ENCODE data around the gene CLTRN. TPM values are rescaled to one million over a fixed set of nuclear protein-coding genes. Genes with fewer than 3 reads are reported as not detected.
"Not testable (repeated sequence)": the region's sequence is repeated elsewhere in the genome, so short reads cannot be mapped to it uniquely, and the experiment has no call there.

CLTRN gene, protein sequence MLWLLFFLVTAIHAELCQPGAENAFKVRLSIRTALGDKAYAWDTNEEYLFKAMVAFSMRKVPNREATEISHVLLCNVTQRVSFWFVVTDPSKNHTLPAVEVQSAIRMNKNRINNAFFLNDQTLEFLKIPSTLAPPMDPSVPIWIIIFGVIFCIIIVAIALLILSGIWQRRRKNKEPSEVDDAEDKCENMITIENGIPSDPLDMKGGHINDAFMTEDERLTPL
- not detected for total RNA-seq

DNA sequence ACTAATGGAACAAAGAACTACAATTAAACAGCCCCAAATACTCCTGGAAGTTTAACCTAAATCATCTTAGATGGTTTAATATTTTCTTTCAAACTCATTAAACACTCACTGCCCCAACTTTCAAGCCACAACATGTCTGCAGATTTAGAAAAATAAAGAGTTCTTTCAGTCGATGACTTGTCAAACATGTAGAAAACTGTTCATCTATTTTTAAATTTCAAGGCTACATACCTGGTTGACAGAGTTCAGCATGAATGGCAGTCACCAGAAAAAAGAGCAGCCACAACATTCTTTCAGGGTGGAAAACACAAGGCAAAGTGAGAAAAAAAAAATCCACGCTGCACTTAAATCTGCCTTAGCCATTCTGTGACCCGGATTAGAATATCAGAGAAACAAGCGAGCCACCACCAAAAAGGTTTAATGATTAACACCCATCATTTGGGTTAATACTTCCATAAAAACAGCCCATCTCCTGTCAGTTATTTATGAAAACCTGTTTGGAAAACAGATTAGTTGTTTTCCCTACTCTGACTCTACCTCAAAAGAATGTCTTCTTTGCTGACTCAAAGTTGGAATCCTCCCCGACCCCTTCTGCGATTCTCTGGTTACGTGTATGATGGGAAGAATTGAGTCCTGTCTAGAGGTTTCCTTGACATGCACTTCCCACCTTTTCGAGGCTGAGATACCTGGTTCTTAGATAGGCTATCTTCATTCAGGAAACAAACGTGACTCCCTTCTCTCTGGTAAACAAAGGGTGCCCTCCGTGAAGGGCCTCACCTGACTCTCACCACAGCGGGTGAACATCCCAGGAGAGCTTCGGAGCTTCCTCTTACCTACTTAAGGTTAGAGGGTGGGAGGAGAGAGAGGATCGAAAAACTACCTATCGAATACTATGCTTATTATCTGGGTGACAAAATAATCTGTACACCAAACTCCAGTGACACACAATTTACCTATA is at the start of gene CLTRN:
CLTRN (minus strand) TSS at position 319 of the 958 bp plus-strand sequence; CDS start at position 289, 30 bp downstream.
- intact Hi-C loops (cut with DNase I), result no loop called here
- H3K4me1 ChIP-seq, result no peaks in the 10 kb centered on the region

DNA sequence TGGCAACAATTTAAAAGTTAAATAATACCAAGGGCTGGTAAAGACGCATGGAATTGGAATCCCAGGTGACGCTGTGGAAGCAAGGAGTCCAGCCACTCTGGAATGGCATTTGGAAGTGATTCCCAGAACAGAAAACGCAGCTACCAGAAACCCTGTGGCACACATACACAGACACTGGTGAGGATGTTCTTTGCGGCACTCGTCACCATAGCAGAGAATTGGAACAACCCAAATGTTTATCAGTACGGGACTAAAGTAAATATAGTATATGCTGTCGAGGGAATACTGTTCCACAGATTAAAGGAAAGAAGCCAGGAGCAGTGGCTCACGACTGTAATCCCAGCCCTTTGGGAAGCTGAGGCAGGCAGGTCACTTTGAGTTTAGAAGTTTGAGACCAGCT is 39.7 kb upstream of the CLTRN start:
- H3K27ac ChIP-seq; H3K27me3 ChIP-seq; H3K4me3 ChIP-seq; DNase-seq (ENCODE audit: low spot score in 2 of 2); H3K4me1 ChIP-seq; intact Hi-C loops (cut with DNase I); H3K9me3 ChIP-seq: not testable (repeated sequence)
- peaks cover 5 to 10% of the 10 kb centered on the region in 2 donors for H3K36me3 ChIP-seq

More for the DNA sequence above, at the start of gene CLTRN:
- Histone ChIP-seq H3K27ac (no peak within 1 kb of the TSS), H3K9me3 (no peaks in the 10 kb centered on the region), H3K36me3 (no peaks in the 10 kb centered on the region), H3K4me3 (no peak within 1 kb of the TSS), H3K27me3 (no peaks in the 10 kb centered on the region)
- no peak for DNase-seq (ENCODE audit: low spot score in 2 of 2)
- TF ChIP-seq, protein P1, sequence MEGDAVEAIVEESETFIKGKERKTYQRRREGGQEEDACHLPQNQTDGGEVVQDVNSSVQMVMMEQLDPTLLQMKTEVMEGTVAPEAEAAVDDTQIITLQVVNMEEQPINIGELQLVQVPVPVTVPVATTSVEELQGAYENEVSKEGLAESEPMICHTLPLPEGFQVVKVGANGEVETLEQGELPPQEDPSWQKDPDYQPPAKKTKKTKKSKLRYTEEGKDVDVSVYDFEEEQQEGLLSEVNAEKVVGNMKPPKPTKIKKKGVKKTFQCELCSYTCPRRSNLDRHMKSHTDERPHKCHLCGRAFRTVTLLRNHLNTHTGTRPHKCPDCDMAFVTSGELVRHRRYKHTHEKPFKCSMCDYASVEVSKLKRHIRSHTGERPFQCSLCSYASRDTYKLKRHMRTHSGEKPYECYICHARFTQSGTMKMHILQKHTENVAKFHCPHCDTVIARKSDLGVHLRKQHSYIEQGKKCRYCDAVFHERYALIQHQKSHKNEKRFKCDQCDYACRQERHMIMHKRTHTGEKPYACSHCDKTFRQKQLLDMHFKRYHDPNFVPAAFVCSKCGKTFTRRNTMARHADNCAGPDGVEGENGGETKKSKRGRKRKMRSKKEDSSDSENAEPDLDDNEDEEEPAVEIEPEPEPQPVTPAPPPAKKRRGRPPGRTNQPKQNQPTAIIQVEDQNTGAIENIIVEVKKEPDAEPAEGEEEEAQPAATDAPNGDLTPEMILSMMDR (IDR thresholded peaks at IDR 0.05), result no peak

DNA sequence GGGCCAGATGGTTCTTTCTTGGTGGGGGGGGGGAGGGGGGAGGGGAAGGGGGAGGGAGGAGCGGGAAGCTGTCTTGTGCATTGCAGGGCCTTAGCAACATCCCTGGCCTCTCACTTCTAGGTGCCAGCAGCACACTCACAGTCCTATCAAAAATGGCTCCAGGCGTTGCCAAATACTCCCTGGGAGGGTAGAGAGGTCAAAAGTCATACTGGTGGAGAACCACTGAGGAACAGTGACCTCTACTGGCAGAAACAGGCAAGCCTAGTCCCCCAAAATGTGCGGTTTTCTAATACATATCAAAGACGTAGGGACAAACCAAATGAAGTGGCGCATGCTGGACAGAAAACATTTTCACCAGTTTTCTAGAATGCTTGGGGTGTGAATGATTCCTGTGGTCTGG is 39.2 kb upstream of the CLTRN start:
- H3K36me3 ChIP-seq, result peaks cover 5 to 10% of the 10 kb centered on the region in 2 donors
- H3K27me3 ChIP-seq; H3K4me1 ChIP-seq; H3K9me3 ChIP-seq; H3K4me3 ChIP-seq; H3K27ac ChIP-seq; intact Hi-C loops (cut with DNase I); DNase-seq (ENCODE audit: low spot score in 2 of 2): not testable (repeated sequence)

DNA sequence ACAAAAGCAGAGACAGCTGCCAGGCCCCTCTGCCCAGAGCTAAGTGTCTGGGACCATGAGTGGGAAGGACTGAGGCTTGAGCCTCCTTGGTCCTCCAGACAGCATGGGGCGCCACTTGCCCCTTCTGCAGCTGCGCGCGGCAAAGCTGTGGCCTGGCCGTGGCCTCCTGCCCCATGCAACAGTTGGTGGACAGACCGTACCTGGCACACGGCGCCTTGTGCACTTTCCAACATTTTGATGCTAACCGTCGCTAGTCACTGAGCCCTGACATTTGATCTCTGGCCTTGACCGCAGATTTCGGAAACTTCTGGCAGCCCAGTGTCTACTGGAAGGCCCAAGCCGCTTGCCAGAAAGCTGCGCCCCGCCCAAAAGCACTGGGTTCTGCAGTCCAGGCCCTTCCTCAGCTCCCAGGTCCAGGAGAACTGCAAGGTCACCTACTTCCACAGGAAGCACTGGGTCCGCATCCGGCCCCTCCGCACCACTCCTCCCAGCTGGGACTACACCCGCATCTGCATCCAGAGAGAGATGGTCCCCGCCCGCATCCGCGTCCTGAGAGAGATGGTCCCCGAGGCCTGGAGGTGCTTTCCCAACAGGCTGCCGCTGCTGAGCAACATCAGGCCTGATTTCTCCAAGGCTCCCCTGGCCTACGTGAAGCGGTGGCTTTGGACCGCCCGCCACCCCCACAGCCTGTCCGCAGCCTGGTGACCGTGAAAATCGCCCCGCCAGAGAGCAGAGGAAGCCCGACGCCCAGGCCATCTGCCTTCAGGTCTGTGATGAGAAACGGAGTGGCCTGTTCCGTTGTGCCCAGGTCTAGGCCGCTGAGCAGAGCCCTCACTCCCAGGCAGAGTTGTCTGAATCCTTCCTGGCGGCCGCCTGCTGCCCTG is 38.1 kb upstream of the CLTRN start:
- no peak overlapping the region for H3K4me3 ChIP-seq
- no peaks in the 10 kb centered on the region for H3K27me3 ChIP-seq
- no peaks in the 10 kb centered on the region for H3K4me1 ChIP-seq
- no peaks in the 10 kb centered on the region for H3K9me3 ChIP-seq
- no peak overlapping the region for H3K27ac ChIP-seq
- TF ChIP-seq, protein P1 (IDR thresholded peaks at IDR 0.05), result no peak
- intact Hi-C loops (cut with DNase I), result no loop called here
- no peak for DNase-seq (ENCODE audit: low spot score in 2 of 2)
- peaks cover 5 to 10% of the 10 kb centered on the region in 2 donors for H3K36me3 ChIP-seq

DNA sequence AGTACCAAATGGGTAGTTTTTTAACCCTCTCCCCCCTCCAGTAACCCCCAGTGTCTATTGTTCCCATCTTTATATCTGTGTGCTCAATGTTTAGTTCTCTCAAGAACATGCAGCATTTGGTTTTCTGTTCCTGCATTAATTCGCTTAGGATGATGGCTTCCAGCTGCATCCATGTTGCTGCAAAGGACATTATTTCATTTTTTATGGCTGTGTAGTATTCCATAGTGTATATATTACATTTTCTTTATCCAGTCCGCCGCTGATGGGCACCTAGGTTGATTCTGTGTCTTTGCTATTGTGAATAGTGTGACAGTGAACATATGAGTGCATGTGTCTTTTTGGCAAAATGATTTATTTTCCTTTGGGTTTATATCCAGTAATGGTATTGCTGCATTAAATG is 31.9 kb upstream of the CLTRN start:
- Histone ChIP-seq H3K9me3 (no peaks in the 10 kb centered on the region), H3K4me3 (no peak overlapping the region), H3K27me3 (no peaks in the 10 kb centered on the region), H3K4me1 (no peaks in the 10 kb centered on the region), H3K36me3 (peaks cover 25 to 38% of the 10 kb centered on the region in 2 donors), H3K27ac (no peak overlapping the region)
- TF ChIP-seq, protein P1 (IDR thresholded peaks at IDR 0.05), result no peak
- DNase-seq (ENCODE audit: low spot score in 2 of 2), result no peak
- intact Hi-C loops (cut with DNase I), result no loop called here

DNA sequence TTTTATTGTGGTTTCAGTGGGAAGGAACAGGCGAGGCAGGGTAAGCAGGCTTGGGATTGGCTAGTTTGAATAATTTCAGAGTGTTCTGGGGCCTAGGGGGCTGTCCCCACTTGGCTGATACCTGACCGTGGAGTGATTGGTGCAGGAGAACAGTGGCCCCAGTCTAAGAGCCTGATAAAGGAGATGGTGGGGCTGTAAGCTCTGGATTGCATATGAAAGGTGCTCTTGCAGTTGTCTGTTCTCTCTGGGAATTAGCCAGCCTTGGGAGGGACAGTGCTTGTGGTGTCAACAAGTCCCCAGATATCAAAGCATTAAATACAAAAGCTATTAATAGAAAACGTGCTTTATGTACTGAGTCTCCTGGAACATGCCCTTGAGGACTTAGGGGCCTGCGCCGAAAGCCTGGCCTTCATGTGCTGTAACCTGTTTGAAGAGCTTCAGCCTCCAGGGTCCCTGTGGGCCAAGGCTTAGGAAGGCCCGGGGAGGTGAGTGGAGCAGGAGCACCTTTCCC is 30.4 kb upstream of the CLTRN start:
- H3K36me3 ChIP-seq, result peaks cover 19 to 44% of the 10 kb centered on the region in 2 donors
- H3K27ac ChIP-seq, result no peak overlapping the region
- DNase-seq (ENCODE audit: low spot score in 2 of 2), result no peak

More for the DNA sequence above, 30.4 kb upstream of the CLTRN start:
- Histone ChIP-seq H3K4me1 (no peaks in the 10 kb centered on the region), H3K9me3 (no peaks in the 10 kb centered on the region), H3K4me3 (no peak overlapping the region), H3K27me3 (no peaks in the 10 kb centered on the region)
- TF ChIP-seq, protein P1 (IDR thresholded peaks at IDR 0.05), result no peak
- intact Hi-C loops (cut with DNase I), result no loop called here
